K562 (cell line): ENCODE results near the gene POP5. TPM values are rescaled to one million over a fixed set of nuclear protein-coding genes. Genes with fewer than 3 reads are reported as not detected.

ENCODE experiments used
- CCNT2 ChIP-seq: IDR thresholded peaks from 2 replicates; pipeline ENCODE4 v1.6.1; 2011; ENCODE audit warnings: borderline replicate concordance, low read depth, mild to moderate bottlenecking, moderate library complexity, mixed read lengths, low read length; ENCODE audit not compliant: insufficient read length; ENCODE audit errors: extremely low read depth
- CEBPG ChIP-seq, 3 experiments: fragments of 200-800 bp in 1 of 3; sonication (Bioruptor generic) in 1 of 3; sonication (generic) in 1 of 3; formaldehyde crosslinking in 1 of 3; IDR thresholded peaks in 2 of 3; conservative IDR thresholded peaks in 1 of 3; 2 replicates each; pipeline versions ENCODE4 v1.6.1 to v1.8.0; 2016 to 2022; ENCODE audit warnings: missing compliant biosample characterization in 2 of 3, missing genetic modification characterization in 2 of 3, mild to moderate bottlenecking in 1 of 3, missing genetic modification reagents in 1 of 3
- KDM1A ChIP-seq, 2 experiments: fragments of 450-650 bp; IDR thresholded peaks; 2 replicates each; pipeline ENCODE4 v1.6.1; 2016; ENCODE audit warnings: mild to moderate bottlenecking in 2 of 2
- NR1H2 ChIP-seq: sonication (generic); formaldehyde crosslinking; IDR thresholded peaks from 2 replicates; pipeline ENCODE4 v1.4.0; 2020; ENCODE audit warnings: mild to moderate bottlenecking, missing genetic modification reagents
- NUFIP1 ChIP-seq: fragments of 450-650 bp; IDR thresholded peaks from 2 replicates; pipeline ENCODE4 v1.6.1; 2018; ENCODE audit not compliant: partially characterized antibody
- PCBP2 ChIP-seq: fragments of 200-400 bp; formaldehyde crosslinking; IDR thresholded peaks from 2 replicates; pipeline ENCODE4 v1.6.1; 2018; ENCODE audit warnings: low read length, low read depth, mild to moderate bottlenecking, moderate library complexity; ENCODE audit not compliant: poor library complexity, severe bottlenecking
- RAD21 ChIP-seq, 2 experiments: fragments of 250-450 bp in 1 of 2; fragments of 450-650 bp in 1 of 2; sonication (Bioruptor Pico) in 1 of 2; formaldehyde crosslinking in 1 of 2; IDR thresholded peaks in 1 of 2; conservative IDR thresholded peaks in 1 of 2; 2 replicates each; pipeline versions ENCODE4 v1.4.0 to v1.8.0; 2020 to 2022; ENCODE audit warnings: mild to moderate bottlenecking in 2 of 2, moderate library complexity in 1 of 2
- RBFOX2 ChIP-seq: fragments of 200-400 bp; formaldehyde crosslinking; IDR thresholded peaks from 2 replicates; pipeline ENCODE4 v1.6.1; 2017; ENCODE audit warnings: low read depth, mild to moderate bottlenecking, low read length, moderate library complexity
- SAFB ChIP-seq: fragments of 200-400 bp; formaldehyde crosslinking; IDR thresholded peaks from 2 replicates; pipeline ENCODE4 v1.6.1; 2017; ENCODE audit warnings: low read depth, low read length, borderline replicate concordance
- SIN3A ChIP-seq, 2 experiments: fragments of 150-350 bp in 1 of 2; IDR thresholded peaks; 2 replicates each; pipeline ENCODE4 v1.6.1; 2011 to 2016; ENCODE audit warnings: borderline replicate concordance in 2 of 2, low read depth in 2 of 2, low read length in 2 of 2, mild to moderate bottlenecking in 2 of 2, moderate library complexity in 2 of 2; ENCODE audit not compliant: control insufficient read depth in 1 of 2
- USF1 ChIP-seq: sonication (generic); formaldehyde crosslinking; IDR thresholded peaks from 2 replicates; pipeline ENCODE4 v1.9.0; 2022; ENCODE audit warnings: mild to moderate bottlenecking, missing genetic modification reagents
- XRCC5 ChIP-seq: fragments of 200-400 bp; formaldehyde crosslinking; IDR thresholded peaks from 2 replicates; pipeline ENCODE4 v1.6.1; 2017; ENCODE audit warnings: low read depth, mild to moderate bottlenecking, low read length
- ZNF384 ChIP-seq: IDR thresholded peaks from 2 replicates; pipeline ENCODE4 v1.6.1; 2012; ENCODE audit warnings: low read depth, low read length, improper control_type of control experiment
- ZNF668 ChIP-seq: fragments of 250-450 bp; sonication (Bioruptor Pico); IDR thresholded peaks from 2 replicates; pipeline ENCODE4 v1.8.0; 2022; ENCODE audit warnings: mild to moderate bottlenecking, inconsistent platforms
- ZNF778 ChIP-seq: fragments of 450-650 bp; formaldehyde crosslinking; IDR thresholded peaks from 2 replicates; pipeline ENCODE4 v1.4.0; 2020; ENCODE audit warnings: mild to moderate bottlenecking, moderate library complexity
- polyA plus RNA-seq, 8 experiments: library from polyadenylated mRNA; depleted of rRNA in 4 of 8; stranded (reverse) in 5 of 8; unstranded in 3 of 8; fragments of >200 nt; fragmentation: Nextera tagmentation in 2 of 8; fragmentation: Illumina TruSeq in 1 of 8; extraction: Ambion mirVana in 2 of 8; extraction: Trizol in 1 of 8; gene quantifications; 2 replicates each; pipeline versions ENCODE4 v1.2.1 to v1.2.3, GENCODE V29; 2011 to 2014; ENCODE audit warnings: inconsistent platforms in 1 of 8, missing spikeins in 1 of 8
- total RNA-seq, 7 experiments: library from RNA; depleted of rRNA in 6 of 7; stranded (reverse); fragments of >200 nt in 6 of 7; fragmentation: Illumina TruSeq in 2 of 7; extraction: Trizol in 2 of 7; gene quantifications; 2 replicates each; pipeline versions ENCODE4 v1.2.1 to v1.2.3, GENCODE V29; 2011 to 2021; ENCODE audit warnings: low replicate concordance in 1 of 7
- TF ChIP-seq, protein P1 (sequence below): sonication (generic); formaldehyde crosslinking; IDR thresholded peaks from 2 replicates; pipeline ENCODE4 v1.8.1; 2023; ENCODE audit warnings: missing genetic modification reagents, mild to moderate bottlenecking, borderline replicate concordance
- TF ChIP-seq, protein P2 (sequence below), 2 experiments: fragments of 450-650 bp in 1 of 2; sonication (generic) in 1 of 2; formaldehyde crosslinking in 1 of 2; IDR thresholded peaks in 1 of 2; conservative IDR thresholded peaks in 1 of 2; 2 replicates each; pipeline versions ENCODE4 v1.6.1 to v1.8.1; 2016 to 2023; ENCODE audit warnings: mild to moderate bottlenecking in 2 of 2, moderate library complexity in 2 of 2, inconsistent platforms in 1 of 2, missing genetic modification reagents in 1 of 2
- TF ChIP-seq, protein P3 (sequence below): fragments of 450-650 bp; IDR thresholded peaks from one replicate; pipeline ENCODE4 v1.6.1; 2018; ENCODE audit warnings: mild to moderate bottlenecking, moderate library complexity; ENCODE audit not compliant: partially characterized antibody

POP5 gene
- total and polyA plus RNA-seq, 9 of the 15 experiments (the other 6 are each of a cell fraction or from before 2014, with no cell fraction given): 57.5 to 253 (median 73.8) TPM

DNA sequence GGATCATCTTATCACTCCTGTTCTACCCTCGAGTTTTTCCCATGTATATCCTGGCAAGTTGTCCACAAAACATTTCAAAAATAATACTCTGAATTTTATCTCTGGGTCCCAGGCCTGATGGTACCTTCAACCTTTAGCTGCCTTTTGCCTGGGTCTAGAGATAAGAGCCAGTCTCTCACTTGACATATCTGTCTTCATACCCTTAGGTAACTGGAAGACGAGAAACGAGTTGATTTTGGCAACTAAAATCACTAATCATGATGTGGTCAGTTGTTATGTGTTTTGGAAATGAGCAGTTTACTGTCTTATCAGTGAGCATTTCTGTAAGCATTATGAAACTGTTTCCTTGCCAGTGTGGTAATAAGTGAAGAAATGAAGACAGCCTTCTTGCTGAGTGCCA, 40.8 kb downstream of the POP5 start (continued):
- TF ChIP-seq PCBP2: no peak
- 0 out of 4 replicates have a peak, but pooled peaks of 1 of the 2 experiments have one; percentile 8 for TF ChIP-seq RAD21 (CRISPR knock-in tag; conservative IDR thresholded peaks at IDR 0.05 in 1 of 2, IDR thresholded peaks at IDR 0.05 in 1 of 2)
- TF ChIP-seq ZNF384: 0 out of 2 replicates have a peak, but pooled peaks have one; percentile 45
- peak; percentile 98 for TF ChIP-seq CCNT2
- no peak for TF ChIP-seq SAFB
- TF ChIP-seq, protein P1, sequence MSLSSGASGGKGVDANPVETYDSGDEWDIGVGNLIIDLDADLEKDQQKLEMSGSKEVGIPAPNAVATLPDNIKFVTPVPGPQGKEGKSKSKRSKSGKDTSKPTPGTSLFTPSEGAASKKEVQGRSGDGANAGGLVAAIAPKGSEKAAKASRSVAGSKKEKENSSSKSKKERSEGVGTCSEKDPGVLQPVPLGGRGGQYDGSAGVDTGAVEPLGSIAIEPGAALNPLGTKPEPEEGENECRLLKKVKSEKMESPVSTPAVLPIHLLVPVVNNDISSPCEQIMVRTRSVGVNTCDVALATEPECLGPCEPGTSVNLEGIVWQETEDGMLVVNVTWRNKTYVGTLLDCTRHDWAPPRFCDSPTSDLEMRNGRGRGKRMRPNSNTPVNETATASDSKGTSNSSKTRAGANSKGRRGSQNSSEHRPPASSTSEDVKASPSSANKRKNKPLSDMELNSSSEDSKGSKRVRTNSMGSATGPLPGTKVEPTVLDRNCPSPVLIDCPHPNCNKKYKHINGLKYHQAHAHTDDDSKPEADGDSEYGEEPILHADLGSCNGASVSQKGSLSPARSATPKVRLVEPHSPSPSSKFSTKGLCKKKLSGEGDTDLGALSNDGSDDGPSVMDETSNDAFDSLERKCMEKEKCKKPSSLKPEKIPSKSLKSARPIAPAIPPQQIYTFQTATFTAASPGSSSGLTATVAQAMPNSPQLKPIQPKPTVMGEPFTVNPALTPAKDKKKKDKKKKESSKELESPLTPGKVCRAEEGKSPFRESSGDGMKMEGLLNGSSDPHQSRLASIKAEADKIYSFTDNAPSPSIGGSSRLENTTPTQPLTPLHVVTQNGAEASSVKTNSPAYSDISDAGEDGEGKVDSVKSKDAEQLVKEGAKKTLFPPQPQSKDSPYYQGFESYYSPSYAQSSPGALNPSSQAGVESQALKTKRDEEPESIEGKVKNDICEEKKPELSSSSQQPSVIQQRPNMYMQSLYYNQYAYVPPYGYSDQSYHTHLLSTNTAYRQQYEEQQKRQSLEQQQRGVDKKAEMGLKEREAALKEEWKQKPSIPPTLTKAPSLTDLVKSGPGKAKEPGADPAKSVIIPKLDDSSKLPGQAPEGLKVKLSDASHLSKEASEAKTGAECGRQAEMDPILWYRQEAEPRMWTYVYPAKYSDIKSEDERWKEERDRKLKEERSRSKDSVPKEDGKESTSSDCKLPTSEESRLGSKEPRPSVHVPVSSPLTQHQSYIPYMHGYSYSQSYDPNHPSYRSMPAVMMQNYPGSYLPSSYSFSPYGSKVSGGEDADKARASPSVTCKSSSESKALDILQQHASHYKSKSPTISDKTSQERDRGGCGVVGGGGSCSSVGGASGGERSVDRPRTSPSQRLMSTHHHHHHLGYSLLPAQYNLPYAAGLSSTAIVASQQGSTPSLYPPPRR (CRISPR knock-in tag): 0 out of 2 replicates have a peak, but pooled peaks have one; percentile 53
- TF ChIP-seq USF1 (CRISPR knock-in tag): no peak
- TF ChIP-seq NUFIP1: no peak
- TF ChIP-seq ZNF668 (CRISPR knock-in tag): no peak
- no peak for TF ChIP-seq XRCC5
- TF ChIP-seq, protein P2, sequence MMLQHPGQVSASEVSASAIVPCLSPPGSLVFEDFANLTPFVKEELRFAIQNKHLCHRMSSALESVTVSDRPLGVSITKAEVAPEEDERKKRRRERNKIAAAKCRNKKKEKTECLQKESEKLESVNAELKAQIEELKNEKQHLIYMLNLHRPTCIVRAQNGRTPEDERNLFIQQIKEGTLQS (IDR thresholded peaks at IDR 0.05): peak; percentile 78; the same call in 1 of the 2 replicates
- TF ChIP-seq, protein P2 (CRISPR knock-in tag; conservative IDR thresholded peaks at IDR 0.05): 0 out of 2 replicates have a peak, but pooled peaks have one; percentile 19
- no peak for TF ChIP-seq RBFOX2
- peak; percentile 99 for TF ChIP-seq KDM1A (IDR thresholded peaks at IDR 0.05)
- no peak for TF ChIP-seq ZNF778 (CRISPR knock-in tag)
- no peak for TF ChIP-seq NR1H2 (CRISPR knock-in tag)
- TF ChIP-seq CEBPG (CRISPR knock-in tag; IDR thresholded peaks at IDR 0.05): 0 out of 2 replicates have a peak, but pooled peaks have one; percentile 18
- peak; percentile 86 to 89 for TF ChIP-seq CEBPG (tag; conservative IDR thresholded peaks at IDR 0.05 in 1 of 2, IDR thresholded peaks at IDR 0.05 in 1 of 2)
- no peak for TF ChIP-seq SIN3A (IDR thresholded peaks at IDR 0.05; ENCODE audit: borderline replicate concordance in 2 of 2, control insufficient read depth in 1 of 2, low read depth in 2 of 2, low read length in 2 of 2)
- TF ChIP-seq, protein P3, sequence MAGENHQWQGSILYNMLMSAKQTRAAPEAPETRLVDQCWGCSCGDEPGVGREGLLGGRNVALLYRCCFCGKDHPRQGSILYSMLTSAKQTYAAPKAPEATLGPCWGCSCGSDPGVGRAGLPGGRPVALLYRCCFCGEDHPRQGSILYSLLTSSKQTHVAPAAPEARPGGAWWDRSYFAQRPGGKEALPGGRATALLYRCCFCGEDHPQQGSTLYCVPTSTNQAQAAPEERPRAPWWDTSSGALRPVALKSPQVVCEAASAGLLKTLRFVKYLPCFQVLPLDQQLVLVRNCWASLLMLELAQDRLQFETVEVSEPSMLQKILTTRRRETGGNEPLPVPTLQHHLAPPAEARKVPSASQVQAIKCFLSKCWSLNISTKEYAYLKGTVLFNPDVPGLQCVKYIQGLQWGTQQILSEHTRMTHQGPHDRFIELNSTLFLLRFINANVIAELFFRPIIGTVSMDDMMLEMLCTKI: no peak
